Stimulated activated CD4-positive, alpha-beta T cell treated with anti-CD3 and anti-CD28 coated beads, Interleukin-4, amount 100 ng/mL, for 1 hour (primary cell): ENCODE data around the gene IKZF1.

Source experiments
- DNase-seq: peaks from one replicate; pipeline ENCODE4 v3.0.0-alpha.2; 2020

The IKZF1 gene

GRCh38 chr7:50284296-50284695 lies 20.2 kb upstream of the IKZF1 start:
- DNase-seq, result no peak

GRCh38 chr7:50285269-50285668 lies 19.2 kb upstream of the IKZF1 start:
- DNase-seq, result no peak

- no peak for DNase-seq
Observed at GRCh38 chr7:50287129-50287528, 17.4 kb upstream of the IKZF1 start.

- DNase-seq, result no peak
Observed at GRCh38 chr7:50292165-50292757, 12.3 kb upstream of the IKZF1 start.

GRCh38 chr7:50292763-50293162 lies 11.8 kb upstream of the IKZF1 start:
- DNase-seq, result no peak

- no peak for DNase-seq
Observed at GRCh38 chr7:50293509-50294179, 10.9 kb upstream of the IKZF1 start.

GRCh38 chr7:50295133-50295532 lies 9.4 kb upstream of the IKZF1 start:
- DNase-seq, result no peak

GRCh38 chr7:50296799-50297198 lies 7.7 kb upstream of the IKZF1 start:
- DNase-seq, result no peak

GRCh38 chr7:50298811-50299562 lies 5.5 kb upstream of the IKZF1 start:
- DNase-seq, result no peak

GRCh38 chr7:50300336-50300735 lies 4.2 kb upstream of the IKZF1 start:
- no peak for DNase-seq

GRCh38 chr7:50302486-50303334 lies 1.8 kb upstream of the IKZF1 start:
- DNase-seq, result no peak

GRCh38 chr7:50303335-50304128 lies 984 bp upstream of the IKZF1 start:
- DNase-seq, result peak; percentile 49

GRCh38 chr7:50304911-50305582 lies 531 bp downstream of the IKZF1 start:
- DNase-seq, result peak; percentile 62

- DNase-seq, result no peak
Observed at GRCh38 chr7:50305583-50306493, 1.3 kb downstream of the IKZF1 start.

GRCh38 chr7:50306494-50307367 lies 2.2 kb downstream of the IKZF1 start:
- DNase-seq, result no peak

GRCh38 chr7:50307368-50308032 lies 3.0 kb downstream of the IKZF1 start:
- peak; percentile 67 for DNase-seq

GRCh38 chr7:50308203-50308531 lies 3.7 kb downstream of the IKZF1 start:
- DNase-seq, result no peak

- peak; percentile 51 for DNase-seq
Observed at GRCh38 chr7:50308532-50309385, 4.2 kb downstream of the IKZF1 start.
